HG03432 (cell line): ENCODE data around the gene FGF9.

ENCODE experiments used
- ATAC-seq: cut with Tn5 transposase; IDR thresholded peaks from one replicate; pipeline ENCODE4 v1.9.1; 2021; ENCODE audit warnings: mild to moderate bottlenecking, moderate library complexity; ENCODE audit not compliant: unreplicated experiment

The FGF9 gene

GRCh38 chr13:21752501-21752900, 81.6 kb downstream of the FGF9 start:
- ATAC-seq: no peak

GRCh38 chr13:21753117-21753729, 82.3 kb downstream of the FGF9 start:
- ATAC-seq: no peak
